SK-N-SH (cell line): Measurements from ENCODE around the gene ARAF. TPM values are rescaled to one million over a fixed set of nuclear protein-coding genes. Genes with fewer than 3 reads are reported as not detected.

Experiments
- CTCF ChIA-PET: fragments of 300-600, 350-600 bp; formaldehyde crosslinking; extraction: SDS; loops from one replicate; lab custom pipeline; 2021; lab: Yijun Ruan, JAX
- POLR2A ChIA-PET: fragments of 350-600 bp; sonication (Branson Sonifier 250); formaldehyde crosslinking; extraction: SDS; loops from one replicate; lab custom pipeline; 2020; ENCODE audit warnings: antibody characterized with exemption, inconsistent platforms; lab: Yijun Ruan, JAX
- DNase-seq: peaks from one replicate; pipeline ENCODE4 v3.0.0; 2012
- H2AFZ ChIP-seq: fragments of 200-600 bp; sonication (generic); 2 replicates; pipeline ENCODE4 v1.8.1; 2016; ENCODE audit warnings: antibody characterized with exemption, mild to moderate bottlenecking, low read depth
- H3F3A ChIP-seq: fragments of 200-600 bp; sonication (generic); replicated peaks from 2 replicates; pipeline ENCODE3; 2016; ENCODE audit warnings: antibody characterized with exemption, mild to moderate bottlenecking; ENCODE audit not compliant: insufficient read depth
- H3K27ac ChIP-seq, 2 experiments: fragments of 200-500 bp in 1 of 2; fragments of 200-600 bp in 1 of 2; sonication (Bioruptor generic) in 1 of 2; sonication (generic), shearing (Covaris generic) in 1 of 2; 2 replicates each; pipeline versions ENCODE4 v1.5.1 to v1.6.1; 2014 to 2016; ENCODE audit warnings: low read depth in 2 of 2, inconsistent platforms in 1 of 2, low read length in 1 of 2, mild to moderate bottlenecking in 1 of 2, mixed read lengths in 1 of 2
- H3K27me3 ChIP-seq: fragments of 200-600 bp; sonication (generic), shearing (Covaris generic); 2 replicates; pipeline ENCODE4 v1.6.1; 2016; ENCODE audit warnings: mixed run types; ENCODE audit not compliant: insufficient read depth
- H3K36me3 ChIP-seq, 2 experiments: fragments of 200-500 bp in 1 of 2; fragments of 200-600 bp in 1 of 2; sonication (Bioruptor generic) in 1 of 2; sonication (generic) in 1 of 2; replicated peaks in 1 of 2; 2 replicates each; pipeline versions ENCODE3 to v1.5.1; 2014 to 2016; ENCODE audit warnings: low read length in 1 of 2, mild to moderate bottlenecking in 1 of 2; ENCODE audit not compliant: insufficient read depth in 2 of 2, control insufficient read depth in 1 of 2
- H3K4me1 ChIP-seq, 2 experiments: fragments of 200-500 bp in 1 of 2; fragments of 200-600 bp in 1 of 2; sonication (Bioruptor generic) in 1 of 2; sonication (generic), shearing (Covaris generic) in 1 of 2; 2 replicates each; pipeline versions ENCODE4 v1.5.1 to v1.6.1; 2014 to 2016; ENCODE audit warnings: low read depth in 1 of 2, low read length in 1 of 2, mixed run types in 1 of 2; ENCODE audit not compliant: insufficient read depth in 2 of 2, control insufficient read depth in 1 of 2
- H3K4me2 ChIP-seq: fragments of 200-600 bp; sonication (generic), shearing (Covaris generic); 2 replicates; pipeline ENCODE4 v1.6.1; 2017; ENCODE audit warnings: mixed run types
- H3K4me3 ChIP-seq, 2 experiments: fragments of 200-500 bp in 1 of 2; fragments of 200-600 bp in 1 of 2; sonication (Bioruptor generic) in 1 of 2; sonication (generic), shearing (Covaris generic) in 1 of 2; 2 replicates each; pipeline versions ENCODE4 v1.5.1 to v1.8.1; 2014 to 2016; ENCODE audit warnings: low read depth in 2 of 2, inconsistent platforms in 1 of 2, low read length in 1 of 2, mild to moderate bottlenecking in 1 of 2, mixed read lengths in 1 of 2, moderate library complexity in 1 of 2
- H3K79me2 ChIP-seq: fragments of 200-600 bp; sonication (generic); 2 replicates; pipeline ENCODE4 v1.8.1; 2017; ENCODE audit warnings: mild to moderate bottlenecking; ENCODE audit not compliant: insufficient read depth
- H3K9ac ChIP-seq: fragments of 200-600 bp; sonication (generic); 2 replicates; pipeline ENCODE4 v1.6.1; 2017; ENCODE audit warnings: mixed run types
- H3K9me2 ChIP-seq: fragments of 200-600 bp; sonication (generic); 2 replicates; pipeline ENCODE4 v1.6.1; 2017; ENCODE audit warnings: mixed run types
- H3K9me3 ChIP-seq: fragments of 200-600 bp; sonication (generic); 2 replicates; pipeline ENCODE4 v1.6.1; 2017; ENCODE audit warnings: mixed run types, mild to moderate bottlenecking, moderate library complexity
- H4K20me1 ChIP-seq: fragments of 200-600 bp; sonication (generic); 2 replicates; pipeline ENCODE4 v1.6.1; 2017; ENCODE audit warnings: mild to moderate bottlenecking, mixed run types; ENCODE audit not compliant: insufficient read depth
- GABPA ChIP-seq: IDR thresholded peaks from 2 replicates; pipeline ENCODE4 v1.4.0; 2012; ENCODE audit warnings: low read depth, mild to moderate bottlenecking
- IRF3 ChIP-seq: fragments of 150-350 bp; IDR thresholded peaks from 2 replicates; pipeline ENCODE4 v1.6.1; 2016; ENCODE audit warnings: mild to moderate bottlenecking, low read depth, low read length
- MAX ChIP-seq: IDR thresholded peaks from 2 replicates; pipeline ENCODE4 v1.4.0; 2012; ENCODE audit warnings: low read depth
- REST ChIP-seq: IDR thresholded peaks from 2 replicates; pipeline ENCODE4 v1.6.1; 2012; ENCODE audit warnings: mild to moderate bottlenecking, low read depth, low read length, moderate library complexity
- SMC3 ChIP-seq: IDR thresholded peaks from 2 replicates; pipeline ENCODE4 v1.6.1; 2012; ENCODE audit warnings: low read depth, low read length, improper control_type of control experiment
- USF2 ChIP-seq: fragments of 150-350 bp; IDR thresholded peaks from 2 replicates; pipeline ENCODE4 v1.6.1; 2017; ENCODE audit warnings: antibody characterized with exemption, low read length, low read depth, borderline replicate concordance
- WGBS: methylation state at CpG from one replicate; pipeline ENCODE4 v1.1.6; 2017; ENCODE audit warnings: low lambda C conversion rate; 5-methylcytosine and 5-hydroxymethylcytosine counted together
- polyA plus RNA-seq, 3 experiments: library from polyadenylated mRNA; depleted of rRNA; stranded (reverse); fragments of >200 nt; gene quantifications; 2 replicates each; pipeline ENCODE4 v1.2.3, GENCODE V29; 2012

The ARAF gene
- polyA plus RNA-seq, 1 of the 3 experiments (the other 2 are of a cell fraction) = 48.6 TPM

GRCh38 chrX:47564438-47565085 is 3.6 kb downstream of the ARAF start (continued):
- TF ChIP-seq REST (no peak), USF2 (no peak), IRF3 (no peak), GABPA (no peak), SMC3 (no peak)

GRCh38 chrX:47566841-47567240 is 5.8 kb downstream of the ARAF start:
- H3K9me2 ChIP-seq = no peaks in the 10 kb centered on the region
- H3K4me2 ChIP-seq = no peak overlapping the region
- WGBS = 67% methylated on average over 10 of the region's 11 CpGs
- H2AFZ ChIP-seq = no peak overlapping the region
- H3K4me3 ChIP-seq = no peak overlapping the region
- ChIA-PET POLR2A (no interaction called here), CTCF (interaction anchor here (1.0 kb wide), 1 partner anchor 78 kb away, joined by 3 read pairs; no protein-coding TSS in a partner anchor)
- no peak overlapping the region for H3K27ac ChIP-seq
- H3K9ac ChIP-seq = no peak overlapping the region
- H3K9me3 ChIP-seq = no peaks in the 10 kb centered on the region
- no peak for DNase-seq
- TF ChIP-seq MAX = no peak
- TF ChIP-seq SMC3 = no peak
- TF ChIP-seq, all 33 proteins: peak for 0
- peaks cover 20% of the 10 kb centered on the region for H3K79me2 ChIP-seq
- H4K20me1 ChIP-seq = no peaks in the 10 kb centered on the region
- no peaks in the 10 kb centered on the region for H3F3A ChIP-seq
- H3K27me3 ChIP-seq = peaks cover 11% of the 10 kb centered on the region; the same call in 1 of the 2 replicates
- peaks cover 0 to 2% of the 10 kb centered on the region in 2 experiments; a peak in 1 of 4 replicates for H3K4me1 ChIP-seq
- peaks cover 0 to 36% of the 10 kb centered on the region in 2 experiments for H3K36me3 ChIP-seq
